Measurements from ENCODE around the gene SDC3.

DNA sequence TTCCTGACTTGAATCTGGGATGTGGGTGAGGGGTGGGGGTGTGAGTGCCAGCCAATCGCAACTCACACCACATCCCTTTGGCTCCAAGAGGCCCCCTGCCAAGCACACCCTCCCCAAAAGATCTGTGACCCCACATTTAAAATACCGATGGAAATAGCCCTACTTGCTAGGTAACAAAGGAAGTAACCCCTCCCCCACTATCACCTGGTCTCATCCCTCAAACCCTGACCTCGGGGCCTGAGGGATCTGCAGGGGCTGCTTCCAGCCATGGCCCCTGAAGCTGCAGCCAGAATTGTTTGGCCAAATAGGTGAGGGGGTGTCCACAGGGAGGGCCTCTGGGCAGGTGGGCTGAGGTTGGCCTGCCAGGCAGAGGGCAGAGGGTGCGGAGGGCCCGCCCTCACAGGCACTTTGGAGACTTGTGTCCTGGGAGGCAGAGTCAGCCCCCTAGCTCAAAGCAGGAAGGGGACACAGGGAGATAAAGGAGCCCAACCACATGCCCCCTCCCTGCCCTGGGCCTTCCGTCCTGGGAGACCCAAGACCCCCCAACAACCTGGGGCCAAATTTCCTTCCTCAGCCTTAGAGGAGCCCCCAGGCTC lies 37.2 kb downstream of the SDC3 start:
- TF ChIP-seq, protein P1, sequence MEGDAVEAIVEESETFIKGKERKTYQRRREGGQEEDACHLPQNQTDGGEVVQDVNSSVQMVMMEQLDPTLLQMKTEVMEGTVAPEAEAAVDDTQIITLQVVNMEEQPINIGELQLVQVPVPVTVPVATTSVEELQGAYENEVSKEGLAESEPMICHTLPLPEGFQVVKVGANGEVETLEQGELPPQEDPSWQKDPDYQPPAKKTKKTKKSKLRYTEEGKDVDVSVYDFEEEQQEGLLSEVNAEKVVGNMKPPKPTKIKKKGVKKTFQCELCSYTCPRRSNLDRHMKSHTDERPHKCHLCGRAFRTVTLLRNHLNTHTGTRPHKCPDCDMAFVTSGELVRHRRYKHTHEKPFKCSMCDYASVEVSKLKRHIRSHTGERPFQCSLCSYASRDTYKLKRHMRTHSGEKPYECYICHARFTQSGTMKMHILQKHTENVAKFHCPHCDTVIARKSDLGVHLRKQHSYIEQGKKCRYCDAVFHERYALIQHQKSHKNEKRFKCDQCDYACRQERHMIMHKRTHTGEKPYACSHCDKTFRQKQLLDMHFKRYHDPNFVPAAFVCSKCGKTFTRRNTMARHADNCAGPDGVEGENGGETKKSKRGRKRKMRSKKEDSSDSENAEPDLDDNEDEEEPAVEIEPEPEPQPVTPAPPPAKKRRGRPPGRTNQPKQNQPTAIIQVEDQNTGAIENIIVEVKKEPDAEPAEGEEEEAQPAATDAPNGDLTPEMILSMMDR (IDR thresholded peaks at IDR 0.05): no peak
- TF ChIP-seq POLR2A (IDR thresholded peaks at IDR 0.05): no peak
